Measurements from ENCODE around the gene GPX4.
"Not testable (repeated sequence)": the region's sequence is repeated elsewhere in the genome, so short reads cannot be mapped to it uniquely, and the experiment has no call there.

The GPX4 gene

GRCh38 chr19:1110809-1111640 is 7.2 kb downstream of the GPX4 start:
- no peak for TF ChIP-seq CTCF (conservative IDR thresholded peaks at IDR 0.05; ENCODE audit: low read depth, low read length)
- no peak overlapping the region for H3K4me3 ChIP-seq (ENCODE audit: low read depth, low read length)
- DNase-seq (ENCODE audit: low read depth): no peak

GRCh38 chr19:1111641-1112267 is 8.0 kb downstream of the GPX4 start:
- no peak for TF ChIP-seq CTCF (conservative IDR thresholded peaks at IDR 0.05; ENCODE audit: low read depth, low read length)
- H3K4me3 ChIP-seq (ENCODE audit: low read depth, low read length): no peak overlapping the region
- no peak for DNase-seq (ENCODE audit: low read depth)

GRCh38 chr19:1112268-1113029 is 8.7 kb downstream of the GPX4 start:
- DNase-seq (ENCODE audit: low read depth): no peak
- no peak for TF ChIP-seq CTCF (conservative IDR thresholded peaks at IDR 0.05; ENCODE audit: low read depth, low read length)
- H3K4me3 ChIP-seq (ENCODE audit: low read depth, low read length): no peak overlapping the region

- no peak overlapping the region for H3K4me3 ChIP-seq (ENCODE audit: low read depth, low read length)
- TF ChIP-seq CTCF (conservative IDR thresholded peaks at IDR 0.05; ENCODE audit: low read depth, low read length): peak; percentile 79
- DNase-seq (ENCODE audit: low read depth): peak; percentile 98
Measured at GRCh38 chr19:1113030-1113985, 9.5 kb downstream of the GPX4 start.

- TF ChIP-seq CTCF (conservative IDR thresholded peaks at IDR 0.05; ENCODE audit: low read depth, low read length): no peak
- no peak for DNase-seq (ENCODE audit: low read depth)
- no peak overlapping the region for H3K4me3 ChIP-seq (ENCODE audit: low read depth, low read length)
Measured at GRCh38 chr19:1113986-1114483, 10.2 kb downstream of the GPX4 start.

DNA sequence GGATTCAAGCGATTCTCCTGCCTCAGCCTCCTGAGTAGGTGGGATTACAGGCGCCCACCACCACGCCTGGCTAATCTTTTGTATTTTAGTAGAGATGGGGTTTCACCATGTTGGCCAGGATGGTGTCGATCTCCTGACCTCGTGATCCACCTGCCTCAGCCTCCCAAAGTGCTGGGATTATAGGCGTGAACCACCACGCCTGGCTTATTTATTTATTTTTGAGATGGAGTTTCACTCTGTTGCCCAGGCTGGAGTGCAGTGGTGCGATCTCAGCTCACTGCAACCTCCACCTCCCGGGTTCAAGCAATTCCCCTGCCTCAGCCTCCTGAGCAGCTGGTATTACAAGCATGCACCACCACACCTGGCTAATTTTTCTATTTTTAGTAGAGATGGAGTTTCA is 10.9 kb downstream of the GPX4 start:
- DNase-seq (ENCODE audit: low read depth): not testable (repeated sequence)

More for the DNA sequence above, 10.9 kb downstream of the GPX4 start:
- H3K4me3 ChIP-seq (ENCODE audit: low read depth, low read length): not testable (repeated sequence)
